GM12865 (cell line): Measurements from ENCODE around the gene RAB11FIP4.

ENCODE experiments used
- DNase-seq: peaks from one replicate; pipeline ENCODE4 v3.0.0; 2010; ENCODE audit warnings: low read depth
- H3K4me3 ChIP-seq: 2 replicates; pipeline ENCODE4 v1.5.1; 2011; ENCODE audit warnings: mild to moderate bottlenecking, low read depth, low read length, control low read depth
- CTCF ChIP-seq: IDR thresholded peaks from 2 replicates; pipeline ENCODE4 v1.5.1; 2011; ENCODE audit warnings: low read length, control low read depth, low read depth, inconsistent platforms; ENCODE audit not compliant: insufficient read depth; ENCODE audit errors: missing control alignments

RAB11FIP4 gene

GRCh38 chr17:31460226-31460721 is 68.8 kb downstream of the RAB11FIP4 start:
- no peak for TF ChIP-seq CTCF
- DNase-seq, result no peak
- H3K4me3 ChIP-seq, result no peak overlapping the region

- no peak for TF ChIP-seq CTCF
- DNase-seq, result no peak
Measured at GRCh38 chr17:31461227-31461810, 69.8 kb downstream of the RAB11FIP4 start.

GRCh38 chr17:31462261-31462660 is 70.8 kb downstream of the RAB11FIP4 start:
- no peak for TF ChIP-seq CTCF

More at GRCh38 chr17:31461227-31461810, 69.8 kb downstream of the RAB11FIP4 start:
- no peak overlapping the region for H3K4me3 ChIP-seq

GRCh38 chr17:31466096-31466760 is 74.8 kb downstream of the RAB11FIP4 start:
- no peak for DNase-seq
- no peak for TF ChIP-seq CTCF
- H3K4me3 ChIP-seq, result no peak overlapping the region

More at GRCh38 chr17:31462261-31462660, 70.8 kb downstream of the RAB11FIP4 start:
- DNase-seq, result no peak
- H3K4me3 ChIP-seq, result no peak overlapping the region

GRCh38 chr17:31467502-31468256 is 76.2 kb downstream of the RAB11FIP4 start:
- H3K4me3 ChIP-seq, result no peak overlapping the region
- no peak for TF ChIP-seq CTCF
- DNase-seq, result no peak

GRCh38 chr17:31469959-31470358 is 78.5 kb downstream of the RAB11FIP4 start:
- H3K4me3 ChIP-seq, result no peak overlapping the region
- no peak for TF ChIP-seq CTCF
- peak; percentile 20 for DNase-seq
